Measurements from ENCODE around the gene TBCD.

GRCh38 chr17:82892899-82893565 is 141.2 kb downstream of the TBCD start:
- TF ChIP-seq POLR2AphosphoS5 (IDR thresholded peaks at IDR 0.05; ENCODE audit: borderline replicate concordance, low read depth, low read length): no peak
- TF ChIP-seq EZH2 (IDR thresholded peaks at IDR 0.05): no peak
